ENCODE data around the gene IER2. TPM values are rescaled to one million over a fixed set of nuclear protein-coding genes. Genes with fewer than 3 reads are reported as not detected.

The IER2 gene
- total and polyA plus RNA-seq, 12 donors = 19.2 to 54.6 (median 36.0) TPM

GRCh38 chr19:13122275-13122878 lies 27.8 kb upstream of the IER2 start:
- H3K4me1 ChIP-seq = peaks cover 7 to 32% (median 25%) of the 10 kb centered on the region in 9 donors
- WGBS, 2 donors = 80 to 91% methylated on average over 13 of the region's 13 CpGs
- no peak for DNase-seq

DNA sequence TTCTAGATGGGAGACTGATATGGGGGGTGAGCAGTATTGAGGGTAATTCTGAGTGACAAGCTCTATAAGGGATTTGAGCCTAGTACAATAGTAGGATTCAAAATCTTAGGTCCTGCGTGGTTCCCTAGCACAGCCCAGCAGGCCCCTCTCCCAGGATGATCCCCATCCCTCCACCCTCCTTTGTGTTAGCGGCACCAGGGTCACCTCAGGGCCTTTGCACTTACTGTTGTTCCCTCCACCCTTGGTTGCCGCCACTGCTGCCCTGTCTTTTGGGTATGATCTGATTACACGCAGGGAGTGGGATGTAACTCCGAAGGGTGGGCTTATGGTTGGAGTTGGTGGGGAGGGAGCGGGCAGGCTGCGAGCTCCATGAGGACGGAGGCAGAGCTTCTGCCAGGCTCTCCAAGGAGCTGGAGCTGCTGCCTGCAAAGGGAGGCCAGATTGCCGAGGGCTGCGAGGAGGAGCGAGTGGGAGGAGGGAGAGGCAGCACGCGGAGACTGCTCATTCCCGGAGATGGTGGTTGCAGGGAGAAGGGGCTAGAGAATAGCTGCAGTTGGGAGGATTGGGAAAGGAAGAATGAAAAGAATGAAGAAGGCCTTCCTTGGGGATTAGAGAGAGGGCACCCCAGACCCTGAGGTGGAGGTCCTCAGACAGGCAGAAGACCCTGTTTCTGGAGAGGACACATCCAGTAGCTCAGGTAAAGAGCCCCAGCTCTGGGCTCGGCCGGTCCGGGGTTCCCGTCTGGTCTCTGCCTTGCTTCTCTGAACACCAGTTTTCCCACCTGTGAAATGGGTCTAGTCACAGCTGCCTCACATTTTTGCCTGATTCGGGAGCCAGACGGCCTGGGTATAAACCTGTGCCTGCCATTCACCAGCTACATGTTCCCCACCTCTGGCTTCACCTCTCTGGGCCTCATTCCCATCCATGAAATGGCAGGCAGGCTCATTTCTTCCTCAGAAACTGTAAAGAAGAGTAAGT lies 26.9 kb upstream of the IER2 start:
- TF ChIP-seq, protein P1, sequence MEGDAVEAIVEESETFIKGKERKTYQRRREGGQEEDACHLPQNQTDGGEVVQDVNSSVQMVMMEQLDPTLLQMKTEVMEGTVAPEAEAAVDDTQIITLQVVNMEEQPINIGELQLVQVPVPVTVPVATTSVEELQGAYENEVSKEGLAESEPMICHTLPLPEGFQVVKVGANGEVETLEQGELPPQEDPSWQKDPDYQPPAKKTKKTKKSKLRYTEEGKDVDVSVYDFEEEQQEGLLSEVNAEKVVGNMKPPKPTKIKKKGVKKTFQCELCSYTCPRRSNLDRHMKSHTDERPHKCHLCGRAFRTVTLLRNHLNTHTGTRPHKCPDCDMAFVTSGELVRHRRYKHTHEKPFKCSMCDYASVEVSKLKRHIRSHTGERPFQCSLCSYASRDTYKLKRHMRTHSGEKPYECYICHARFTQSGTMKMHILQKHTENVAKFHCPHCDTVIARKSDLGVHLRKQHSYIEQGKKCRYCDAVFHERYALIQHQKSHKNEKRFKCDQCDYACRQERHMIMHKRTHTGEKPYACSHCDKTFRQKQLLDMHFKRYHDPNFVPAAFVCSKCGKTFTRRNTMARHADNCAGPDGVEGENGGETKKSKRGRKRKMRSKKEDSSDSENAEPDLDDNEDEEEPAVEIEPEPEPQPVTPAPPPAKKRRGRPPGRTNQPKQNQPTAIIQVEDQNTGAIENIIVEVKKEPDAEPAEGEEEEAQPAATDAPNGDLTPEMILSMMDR (IDR thresholded peaks at IDR 0.05) = no peak
- 92 to 94% methylated on average over 20 of the region's 20 CpGs for WGBS, 2 donors
- Histone ChIP-seq H3K4me1 (peaks cover 7 to 29% (median 21%) of the 10 kb centered on the region in 9 donors), H3K27me3 (no peaks in the 10 kb centered on the region), H3K36me3 (peaks cover 0 to 22% (median 0%) of the 10 kb centered on the region in 9 donors), H3K4me3 (no peak overlapping the region), H3K9me3 (no peaks in the 10 kb centered on the region), H3K27ac (no peak overlapping the region)
- ATAC-seq (no peak), DNase-seq (no peak)
- intact Hi-C loops (cut with DNase I) = loop anchor here in 3 of 10 donors (10.0 kb wide), 1 partner anchor 142 kb away; no protein-coding TSS in a partner anchor

More at GRCh38 chr19:13122275-13122878, 27.8 kb upstream of the IER2 start:
- Histone ChIP-seq H3K27ac (no peak overlapping the region), H3K4me3 (no peak overlapping the region), H3K9me3 (no peaks in the 10 kb centered on the region), H3K27me3 (no peaks in the 10 kb centered on the region), H3K36me3 (peaks cover 0 to 22% (median 0%) of the 10 kb centered on the region in 9 donors)
- no peak for ATAC-seq
- intact Hi-C loops (cut with DNase I) = loop anchor here in 3 of 10 donors (10.0 kb wide), 1 partner anchor 142 kb away; no protein-coding TSS in a partner anchor
- TF ChIP-seq, protein P1 (IDR thresholded peaks at IDR 0.05) = no peak

- intact Hi-C loops (cut with DNase I) = loop anchor here in 3 of 10 donors (10.0 kb wide), 1 partner anchor 138 kb away; no protein-coding TSS in a partner anchor
- Histone ChIP-seq H3K4me1 (peaks cover 0 to 12% (median 7%) of the 10 kb centered on the region in 9 donors), H3K36me3 (peaks cover 0 to 18% (median 0%) of the 10 kb centered on the region in 9 donors), H3K27ac (no peak overlapping the region), H3K27me3 (no peaks in the 10 kb centered on the region), H3K9me3 (no peaks in the 10 kb centered on the region), H3K4me3 (no peak overlapping the region)
- DNase-seq = no peak
- ATAC-seq = no peak
- 91 to 95% methylated on average over 9 of the region's 9 CpGs for WGBS, 2 donors
- TF ChIP-seq, protein P1 (IDR thresholded peaks at IDR 0.05) = no peak
These were observed 23.2 kb upstream of the IER2 start for GRCh38 chr19:13127051-13127450.
